PC-9 (cell line): ENCODE measurements around the gene WWC2. TPM values are rescaled to one million over a fixed set of nuclear protein-coding genes. Genes with fewer than 3 reads are reported as not detected.

ENCODE experiments used
- BruUV-seq: library from RNA; stranded (reverse); fragments of 400-500 nt; replicated peaks from 2 replicates; lab custom pipeline; 2021; lab: Mats Ljungman, UMichigan
- CTCF ChIA-PET: fragments of 300-600 bp; sonication (Branson Sonifier 250); formaldehyde crosslinking; loops from one replicate; lab custom pipeline; 2022; ENCODE audit warnings: antibody characterized with exemption; lab: Charles Lee
- POLR2A ChIA-PET: fragments of 300-600 bp; sonication (Branson Sonifier 250); formaldehyde crosslinking; loops from one replicate; lab custom pipeline; 2022; ENCODE audit warnings: antibody characterized with exemption; ENCODE audit not compliant: unreplicated experiment; lab: Charles Lee
- DNase-seq, 2 experiments: peaks; one replicate each; pipeline versions ENCODE4 v3.0.0 to v3.0.0-alpha.2; 2015 to 2022; ENCODE audit warnings: mixed read lengths in 1 of 2
- H2AFZ ChIP-seq: fragments of 200-600 bp; sonication (generic); 2 replicates; pipeline ENCODE4 v1.8.1; 2017; ENCODE audit warnings: antibody characterized with exemption
- H3F3A ChIP-seq: fragments of 200-600 bp; sonication (generic); 2 replicates; pipeline ENCODE4 v1.8.1; 2017; ENCODE audit warnings: antibody characterized with exemption, mild to moderate bottlenecking, low read depth; ENCODE audit not compliant: insufficient read depth
- H3K27ac ChIP-seq: fragments of 200-600 bp; sonication (generic); 2 replicates; pipeline ENCODE4 v1.6.1; 2016; ENCODE audit warnings: mixed run types
- H3K27me3 ChIP-seq: fragments of 200-600 bp; sonication (generic); 2 replicates; pipeline ENCODE4 v1.6.1; 2016; ENCODE audit warnings: low read depth, mixed run types; ENCODE audit not compliant: insufficient read depth
- H3K36me3 ChIP-seq: fragments of 200-600 bp; sonication (generic); 2 replicates; pipeline ENCODE4 v1.6.1; 2016; ENCODE audit warnings: low read depth, mixed run types
- H3K4me1 ChIP-seq: fragments of 200-600 bp; sonication (generic); replicated peaks from 2 replicates; pipeline ENCODE4 v1.6.1; 2016; ENCODE audit warnings: mixed run types; ENCODE audit not compliant: insufficient read depth
- H3K4me2 ChIP-seq: fragments of 200-600 bp; sonication (generic); 2 replicates; pipeline ENCODE4 v1.6.1; 2017; ENCODE audit warnings: mixed run types
- H3K4me3 ChIP-seq: fragments of 200-600 bp; sonication (generic); 2 replicates; pipeline ENCODE4 v1.6.1; 2016; ENCODE audit warnings: mixed run types
- H3K79me2 ChIP-seq: fragments of 200-600 bp; sonication (generic); 2 replicates; pipeline ENCODE4 v1.6.1; 2017; ENCODE audit warnings: low read depth, mixed run types
- H3K9me2 ChIP-seq: fragments of 200-600 bp; sonication (generic); 2 replicates; pipeline ENCODE4 v1.8.1; 2017; ENCODE audit warnings: mild to moderate bottlenecking; ENCODE audit not compliant: insufficient read depth
- H3K9me3 ChIP-seq: fragments of 200-600 bp; sonication (generic); 2 replicates; pipeline ENCODE4 v1.8.1; 2016; ENCODE audit warnings: low read depth; ENCODE audit not compliant: insufficient read depth
- H4K20me1 ChIP-seq: fragments of 200-600 bp; sonication (generic); 2 replicates; pipeline ENCODE4 v1.8.1; 2017; ENCODE audit not compliant: insufficient read depth
- EZH2 ChIP-seq: fragments of 200-600 bp; sonication (generic); IDR thresholded peaks from 2 replicates; pipeline ENCODE4 v1.8.0; 2017; ENCODE audit warnings: antibody characterized with exemption, low read depth
- intact Hi-C: fragments of 100-400 bp; cut with micrococcal nuclease; formaldehyde crosslinking; loops from one replicate; pipeline ENCODE4 v1.10.0; 2022; ENCODE audit not compliant: unreplicated experiment
- total RNA-seq: library from RNA; stranded (reverse); gene quantifications from 2 replicates; pipeline ENCODE4 v1.2.3, GENCODE V29; 2021
- TF ChIP-seq, protein P1 (sequence below): fragments of 200-600 bp; sonication (generic); conservative IDR thresholded peaks from 2 replicates; pipeline ENCODE4 v1.6.1; 2017; ENCODE audit warnings: mixed run types, antibody characterized with exemption, mild to moderate bottlenecking, moderate library complexity

WWC2 gene
- total RNA-seq, 1 experiment from 2014 or later = 42.3 TPM

DNA sequence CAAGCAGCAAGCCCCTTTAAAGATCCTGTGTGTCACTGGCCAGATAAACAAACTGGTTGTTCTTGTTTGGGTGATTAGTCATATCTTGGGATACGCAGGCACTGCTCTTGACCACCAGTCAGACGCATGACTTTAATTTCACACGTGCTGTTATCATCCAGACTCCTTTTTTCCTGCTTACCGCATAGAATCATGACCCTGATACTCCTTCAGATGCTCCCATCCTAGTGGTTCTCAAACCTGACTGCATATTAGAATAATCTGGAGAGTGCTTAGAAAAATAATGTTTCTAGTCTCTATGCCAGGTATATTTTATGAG lies 142.2 kb downstream of the WWC2 start:
- Histone ChIP-seq H3K4me1 (peaks cover 28% of the 10 kb centered on the region), H3K27ac (peak overlapping the region; percentile 57)
- CTCF ChIA-PET = interaction anchor here (0.5 kb wide), 1 partner anchor 9 kb away, joined by 4 read pairs; no protein-coding TSS in a partner anchor

DNA sequence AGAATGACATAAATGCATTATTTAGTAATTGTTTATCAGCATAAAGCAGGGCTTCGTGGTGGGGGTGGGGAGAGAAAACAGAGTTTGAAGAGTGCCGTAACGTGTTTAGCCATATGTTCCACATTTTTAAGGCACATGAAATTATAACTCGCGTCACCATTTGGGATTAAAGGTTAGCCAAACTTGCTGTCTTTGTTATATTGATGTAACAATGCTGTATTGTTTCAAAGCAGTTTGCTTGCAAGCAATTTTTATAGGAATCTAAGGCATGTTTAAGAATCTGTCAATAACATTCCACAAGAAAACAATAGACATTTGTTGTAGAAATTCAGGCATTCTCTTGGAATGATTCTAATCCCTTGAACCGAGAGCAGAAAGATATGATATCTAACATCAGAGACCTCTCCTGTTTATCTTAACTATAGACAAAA lies 142.7 kb downstream of the WWC2 start:
- intact Hi-C loops = loop anchor here (1.0 to 2.0 kb wide), 3 partner anchors 41 to 142 kb away; partner anchors contain the start of gene WWC2
- H3K4me3 ChIP-seq = no peak overlapping the region
- peak overlapping the region; percentile 58 for H3K4me2 ChIP-seq
- peak in 1 of 2 experiments; percentile 42 for DNase-seq
- H4K20me1 ChIP-seq = no peaks in the 10 kb centered on the region
- POLR2A ChIA-PET = no interaction called here
- H2AFZ ChIP-seq = no peak overlapping the region
- no peaks in the 10 kb centered on the region for H3K36me3 ChIP-seq
- H3K27me3 ChIP-seq = no peaks in the 10 kb centered on the region
- TF ChIP-seq, protein P1, sequence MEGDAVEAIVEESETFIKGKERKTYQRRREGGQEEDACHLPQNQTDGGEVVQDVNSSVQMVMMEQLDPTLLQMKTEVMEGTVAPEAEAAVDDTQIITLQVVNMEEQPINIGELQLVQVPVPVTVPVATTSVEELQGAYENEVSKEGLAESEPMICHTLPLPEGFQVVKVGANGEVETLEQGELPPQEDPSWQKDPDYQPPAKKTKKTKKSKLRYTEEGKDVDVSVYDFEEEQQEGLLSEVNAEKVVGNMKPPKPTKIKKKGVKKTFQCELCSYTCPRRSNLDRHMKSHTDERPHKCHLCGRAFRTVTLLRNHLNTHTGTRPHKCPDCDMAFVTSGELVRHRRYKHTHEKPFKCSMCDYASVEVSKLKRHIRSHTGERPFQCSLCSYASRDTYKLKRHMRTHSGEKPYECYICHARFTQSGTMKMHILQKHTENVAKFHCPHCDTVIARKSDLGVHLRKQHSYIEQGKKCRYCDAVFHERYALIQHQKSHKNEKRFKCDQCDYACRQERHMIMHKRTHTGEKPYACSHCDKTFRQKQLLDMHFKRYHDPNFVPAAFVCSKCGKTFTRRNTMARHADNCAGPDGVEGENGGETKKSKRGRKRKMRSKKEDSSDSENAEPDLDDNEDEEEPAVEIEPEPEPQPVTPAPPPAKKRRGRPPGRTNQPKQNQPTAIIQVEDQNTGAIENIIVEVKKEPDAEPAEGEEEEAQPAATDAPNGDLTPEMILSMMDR = no peak
- no TSS peak for BruUV-seq
- H3F3A ChIP-seq = peaks cover 14% of the 10 kb centered on the region
- H3K79me2 ChIP-seq = no peaks in the 10 kb centered on the region
- peaks cover 28% of the 10 kb centered on the region for H3K4me1 ChIP-seq
- no peaks in the 10 kb centered on the region for H3K9me3 ChIP-seq
- H3K9me2 ChIP-seq = no peaks in the 10 kb centered on the region
- peak overlapping the region; percentile 57 for H3K27ac ChIP-seq
- CTCF ChIA-PET = interaction anchor here (0.5 kb wide), 1 partner anchor 8 kb away, joined by 4 read pairs; no protein-coding TSS in a partner anchor

More for the DNA sequence above, 142.2 kb downstream of the WWC2 start:
- Histone ChIP-seq H2AFZ (no peak overlapping the region), H3K27me3 (no peaks in the 10 kb centered on the region), H3K9me2 (no peaks in the 10 kb centered on the region), H3K9me3 (no peaks in the 10 kb centered on the region), H3K4me3 (no peak overlapping the region), H4K20me1 (no peaks in the 10 kb centered on the region), H3K4me2 (peak overlapping the region; percentile 65), H3F3A (peaks cover 14% of the 10 kb centered on the region), H3K36me3 (no peaks in the 10 kb centered on the region), H3K79me2 (no peaks in the 10 kb centered on the region)
- intact Hi-C loops = loop anchor here (1.0 to 2.0 kb wide), 3 partner anchors 40 to 142 kb away; partner anchors contain the start of gene WWC2
- no TSS peak for BruUV-seq
- POLR2A ChIA-PET = interaction anchor here (0.6 to 1.5 kb wide), 2 partner anchors 143 to 165 kb away, joined by 4 to 5 read pairs; partner anchors contain the start of gene WWC2
- TF ChIP-seq, protein P1 = no peak
- TF ChIP-seq EZH2 = no peak
- DNase-seq = peak; percentile 51 to 87

DNA sequence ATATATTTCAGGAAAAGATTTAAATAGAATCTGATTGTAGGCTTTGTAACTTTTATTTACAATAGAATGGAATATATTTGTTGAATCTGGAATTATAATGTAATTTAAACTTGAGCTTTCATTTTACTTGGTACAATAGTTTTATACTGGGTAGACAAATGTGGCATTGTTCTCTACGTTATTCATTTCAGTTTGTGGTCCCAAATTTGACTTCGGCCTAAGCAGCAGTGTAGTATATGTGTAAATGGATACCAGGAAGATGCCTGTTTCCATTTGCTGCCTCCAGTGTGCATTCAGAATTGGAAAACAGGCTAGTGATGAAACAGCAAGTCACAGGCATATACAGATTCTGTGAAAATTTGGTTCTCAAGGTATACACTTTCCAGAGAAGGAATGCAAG lies 143.2 kb downstream of the WWC2 start:
- Histone ChIP-seq H3K4me1 (peaks cover 28% of the 10 kb centered on the region), H2AFZ (no peak overlapping the region), H4K20me1 (no peaks in the 10 kb centered on the region), H3K27me3 (no peaks in the 10 kb centered on the region), H3K36me3 (no peaks in the 10 kb centered on the region), H3K9me2 (no peaks in the 10 kb centered on the region), H3F3A (peaks cover 14% of the 10 kb centered on the region), H3K4me2 (no peak overlapping the region), H3K79me2 (no peaks in the 10 kb centered on the region), H3K27ac (no peak overlapping the region), H3K4me3 (no peak overlapping the region), H3K9me3 (no peaks in the 10 kb centered on the region)
- intact Hi-C loops = no loop called here
- TF ChIP-seq, protein P1 = no peak
- no peak for TF ChIP-seq EZH2
- ChIA-PET POLR2A (no interaction called here), CTCF (no interaction called here)
- no TSS peak for BruUV-seq
- DNase-seq = no peak
